ENCODE results near the gene HACD2. TPM values are rescaled to one million over a fixed set of nuclear protein-coding genes. Genes with fewer than 3 reads are reported as not detected.

The HACD2 gene
- total RNA-seq, 1 experiment from 2014 or later, result 43.0 TPM

DNA sequence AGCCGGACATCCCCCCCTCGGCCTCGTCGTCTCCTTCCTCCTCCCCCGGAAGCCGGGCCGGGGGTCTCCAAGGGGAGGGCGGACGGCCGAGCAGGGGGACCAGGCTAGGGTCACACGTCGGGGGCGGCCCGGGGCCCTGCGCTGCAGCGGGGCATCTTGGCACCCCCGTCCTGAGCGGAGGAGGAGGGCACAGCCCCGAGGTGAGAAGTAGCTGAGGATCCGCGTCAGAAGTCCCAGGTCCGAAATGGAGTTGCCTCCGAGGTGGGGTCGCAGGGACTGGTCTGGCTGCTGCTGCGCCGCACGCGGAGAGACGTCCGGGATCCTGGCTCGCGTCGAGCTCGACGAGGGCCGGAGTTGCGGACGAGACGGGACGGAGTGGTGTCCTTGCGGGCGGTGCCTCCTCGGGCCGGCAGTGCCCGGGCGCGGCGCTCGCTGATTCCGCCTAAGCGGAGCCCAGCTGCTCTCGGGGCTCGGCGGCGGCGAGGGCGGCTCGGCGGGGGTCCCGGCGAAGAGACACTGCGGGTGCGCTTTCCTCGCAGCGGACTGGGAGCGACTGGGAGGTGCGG lies 136.2 kb downstream of the HACD2 start, which contains the start of gene ADCY5:
TSS of gene ADCY5 (minus strand) at position 555 of the 566 bp plus-strand sequence. CDS start at position 10, 545 bp downstream.
- ATAC-seq (peak; percentile 21), DNase-seq (ENCODE audit: low read depth, low spot score) (no peak)
- intact Hi-C loops (cut with micrococcal nuclease), result no loop called here
- H3K36me3 ChIP-seq (ENCODE audit: control insufficient read depth in 1 of 2, insufficient read depth in 2 of 2, low read length in 2 of 2), result no peaks in the 10 kb centered on the region
- no peaks in the 10 kb centered on the region for H3K9me2 ChIP-seq (ENCODE audit: insufficient read depth)
- peak within 1 kb of the TSS; percentile 27 to 52; a peak in 3 of 4 replicates for H3K4me3 ChIP-seq (replicated peaks in 1 of 2; ENCODE audit: low read depth in 1 of 2, low read length in 2 of 2)
- H3K4me1 ChIP-seq (ENCODE audit: control insufficient read depth in 1 of 2, insufficient read depth in 2 of 2, low read length in 2 of 2), result peaks cover 0 to 6% of the 10 kb centered on the region in 2 experiments; a peak in 2 of 4 replicates
- no peaks in the 10 kb centered on the region for H3K9me3 ChIP-seq (ENCODE audit: control insufficient read depth in 1 of 2, insufficient read depth in 1 of 2, low read depth in 1 of 2, low read length in 2 of 2)
- no peak for TF ChIP-seq CBX3 (IDR thresholded peaks at IDR 0.05; ENCODE audit: low read depth)
- no peak for TF ChIP-seq SP1 (IDR thresholded peaks at IDR 0.05; ENCODE audit: low read depth)
- TF ChIP-seq, protein P1, sequence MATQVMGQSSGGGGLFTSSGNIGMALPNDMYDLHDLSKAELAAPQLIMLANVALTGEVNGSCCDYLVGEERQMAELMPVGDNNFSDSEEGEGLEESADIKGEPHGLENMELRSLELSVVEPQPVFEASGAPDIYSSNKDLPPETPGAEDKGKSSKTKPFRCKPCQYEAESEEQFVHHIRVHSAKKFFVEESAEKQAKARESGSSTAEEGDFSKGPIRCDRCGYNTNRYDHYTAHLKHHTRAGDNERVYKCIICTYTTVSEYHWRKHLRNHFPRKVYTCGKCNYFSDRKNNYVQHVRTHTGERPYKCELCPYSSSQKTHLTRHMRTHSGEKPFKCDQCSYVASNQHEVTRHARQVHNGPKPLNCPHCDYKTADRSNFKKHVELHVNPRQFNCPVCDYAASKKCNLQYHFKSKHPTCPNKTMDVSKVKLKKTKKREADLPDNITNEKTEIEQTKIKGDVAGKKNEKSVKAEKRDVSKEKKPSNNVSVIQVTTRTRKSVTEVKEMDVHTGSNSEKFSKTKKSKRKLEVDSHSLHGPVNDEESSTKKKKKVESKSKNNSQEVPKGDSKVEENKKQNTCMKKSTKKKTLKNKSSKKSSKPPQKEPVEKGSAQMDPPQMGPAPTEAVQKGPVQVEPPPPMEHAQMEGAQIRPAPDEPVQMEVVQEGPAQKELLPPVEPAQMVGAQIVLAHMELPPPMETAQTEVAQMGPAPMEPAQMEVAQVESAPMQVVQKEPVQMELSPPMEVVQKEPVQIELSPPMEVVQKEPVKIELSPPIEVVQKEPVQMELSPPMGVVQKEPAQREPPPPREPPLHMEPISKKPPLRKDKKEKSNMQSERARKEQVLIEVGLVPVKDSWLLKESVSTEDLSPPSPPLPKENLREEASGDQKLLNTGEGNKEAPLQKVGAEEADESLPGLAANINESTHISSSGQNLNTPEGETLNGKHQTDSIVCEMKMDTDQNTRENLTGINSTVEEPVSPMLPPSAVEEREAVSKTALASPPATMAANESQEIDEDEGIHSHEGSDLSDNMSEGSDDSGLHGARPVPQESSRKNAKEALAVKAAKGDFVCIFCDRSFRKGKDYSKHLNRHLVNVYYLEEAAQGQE (IDR thresholded peaks at IDR 0.05; ENCODE audit: low read depth), result no peak
- TF ChIP-seq, protein P2, sequence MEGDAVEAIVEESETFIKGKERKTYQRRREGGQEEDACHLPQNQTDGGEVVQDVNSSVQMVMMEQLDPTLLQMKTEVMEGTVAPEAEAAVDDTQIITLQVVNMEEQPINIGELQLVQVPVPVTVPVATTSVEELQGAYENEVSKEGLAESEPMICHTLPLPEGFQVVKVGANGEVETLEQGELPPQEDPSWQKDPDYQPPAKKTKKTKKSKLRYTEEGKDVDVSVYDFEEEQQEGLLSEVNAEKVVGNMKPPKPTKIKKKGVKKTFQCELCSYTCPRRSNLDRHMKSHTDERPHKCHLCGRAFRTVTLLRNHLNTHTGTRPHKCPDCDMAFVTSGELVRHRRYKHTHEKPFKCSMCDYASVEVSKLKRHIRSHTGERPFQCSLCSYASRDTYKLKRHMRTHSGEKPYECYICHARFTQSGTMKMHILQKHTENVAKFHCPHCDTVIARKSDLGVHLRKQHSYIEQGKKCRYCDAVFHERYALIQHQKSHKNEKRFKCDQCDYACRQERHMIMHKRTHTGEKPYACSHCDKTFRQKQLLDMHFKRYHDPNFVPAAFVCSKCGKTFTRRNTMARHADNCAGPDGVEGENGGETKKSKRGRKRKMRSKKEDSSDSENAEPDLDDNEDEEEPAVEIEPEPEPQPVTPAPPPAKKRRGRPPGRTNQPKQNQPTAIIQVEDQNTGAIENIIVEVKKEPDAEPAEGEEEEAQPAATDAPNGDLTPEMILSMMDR (IDR thresholded peaks at IDR 0.05 in 2 of 3, conservative IDR thresholded peaks at IDR 0.05 in 1 of 3; ENCODE audit: borderline replicate concordance in 1 of 3, insufficient read depth in 1 of 3, low read depth in 2 of 3, low read length in 2 of 3), result no peak
- TF ChIP-seq ZNF274 (IDR thresholded peaks at IDR 0.05; ENCODE audit: low read depth, low read length), result no peak
- TF ChIP-seq EGR1 (IDR thresholded peaks at IDR 0.05; ENCODE audit: low read depth), result no peak
- peaks cover 6% of the 10 kb centered on the region for H3K27me3 ChIP-seq (ENCODE audit: insufficient read depth, low read length)
- BruUV-seq (replicated peaks), result no TSS peak
- H4K20me1 ChIP-seq (ENCODE audit: insufficient read depth), result no peaks in the 10 kb centered on the region
- H3K79me2 ChIP-seq (ENCODE audit: insufficient read depth, low read length), result no peaks in the 10 kb centered on the region
- H3K27ac ChIP-seq (ENCODE audit: low read depth, low read length), result peak within 1 kb of the TSS; percentile 13; the same call in 1 of the 2 replicates
- ChIA-PET CTCF (no interaction called here), RAD21 (ENCODE audit: low non-redundant PET in 1 of 2, low total read pairs in 2 of 2, uncharacterized antibody in 2 of 2, unreplicated experiment in 2 of 2) (no interaction called here), POLR2A (interaction anchor here (0.6 kb wide), 1 partner anchor 256 kb away, joined by 5 read pairs; no protein-coding TSS in a partner anchor)
- no peak within 1 kb of the TSS; the same call in 1 of the 2 replicates for H3K9ac ChIP-seq (ENCODE audit: low read length)
- no peak within 1 kb of the TSS for H2AFZ ChIP-seq (ENCODE audit: low read depth, low read length, poor library complexity, severe bottlenecking)
- H3K4me2 ChIP-seq (ENCODE audit: low read length), result peak within 1 kb of the TSS; percentile 84

Measured in HCT116 (cell line).